Adrenal gland (tissue), 12 donors: ENCODE measurements around the gene PACS2. TPM values are rescaled to one million over a fixed set of nuclear protein-coding genes. Genes with fewer than 3 reads are reported as not detected.

Experiments
- DNase-seq, 7 donors: peaks; one replicate each; pipeline ENCODE4 v3.0.0-alpha.2; 2019 to 2020
- H3K27ac ChIP-seq, 5 donors: fragments of 200-600 bp; sonication (generic) in 4 of 5; 1 replicate in 3 of 5; 2 replicates in 2 of 5; pipeline versions ENCODE4 v1.5.1 to v1.8.0; 2016 to 2020; ENCODE audit warnings: mild to moderate bottlenecking in 1 of 5
- H3K27me3 ChIP-seq: fragments of 200-600 bp; 2 replicates; pipeline ENCODE4 v1.8.0; 2021
- H3K36me3 ChIP-seq, 2 donors: fragments of 200-600 bp; replicated peaks in 1 of 2; 1 replicate in 1 of 2; 2 replicates in 1 of 2; pipeline versions ENCODE4 v1.5.1 to v1.8.0; 2018 to 2022
- H3K4me1 ChIP-seq, 2 donors: fragments of 200-600 bp; replicated peaks in 1 of 2; 1 replicate in 1 of 2; 2 replicates in 1 of 2; pipeline versions ENCODE4 v1.5.1 to v1.8.0; 2018 to 2021
- H3K4me3 ChIP-seq, 4 donors: fragments of 200-600 bp; sonication (generic) in 3 of 4; one replicate each; pipeline ENCODE4 v1.5.1; 2016 to 2018
- H3K9me3 ChIP-seq, 3 donors: fragments of 200-600 bp; sonication (generic) in 1 of 3; replicated peaks in 1 of 3; 1 replicate in 2 of 3; 2 replicates in 1 of 3; pipeline versions ENCODE4 v1.5.1 to v1.8.0; 2016 to 2021
- CTCF ChIP-seq, 6 experiments: fragments of 450-650 bp in 4 of 6; fragments of 200-600 bp in 2 of 6; sonication (generic) in 1 of 6; IDR thresholded peaks; 1 replicate in 5 of 6; 2 replicates in 1 of 6; pipeline versions ENCODE4 v1.5.1 to v1.8.0; 2016 to 2021; ENCODE audit warnings: antibody characterized with exemption in 6 of 6, mild to moderate bottlenecking in 2 of 6, moderate library complexity in 1 of 6
- POLR2A ChIP-seq, 2 donors: fragments of 450-650 bp; IDR thresholded peaks; one replicate each; pipeline ENCODE4 v1.6.1; 2017; ENCODE audit warnings: antibody characterized with exemption in 2 of 2, mild to moderate bottlenecking in 2 of 2, moderate library complexity in 1 of 2
- WGBS, 4 donors: extraction: QIAGEN DNeasy Blood & Tissue Kit in 2 of 4; methylation state at CpG; one replicate each; pipeline versions ENCODE4 v1.1.5 to v1.1.7; 2013 to 2017; 5-methylcytosine and 5-hydroxymethylcytosine counted together
- intact Hi-C, 2 donors: fragments of 100-400 bp; cut with DNase I; formaldehyde crosslinking; loops; one replicate each; pipeline versions ENCODE4 v1.14.1 to v1.15.0; 2022 to 2023
- polyA plus RNA-seq, 3 donors: library from polyadenylated mRNA; stranded (reverse); fragments of 200-250 nt in 2 of 3; fragments of 350-450 nt in 1 of 3; fragmentation: Illumina TruSeq in 1 of 3; extraction: RNeasy Lipid Tissue Mini Kit (QIAGEN cat#74804) in 1 of 3; gene quantifications; one replicate each; pipeline ENCODE4 v1.2.3, GENCODE V29; 2013 to 2014
- total RNA-seq, 9 donors: library from RNA; depleted of rRNA in 4 of 9; stranded (reverse); fragments of >200 nt in 4 of 9; fragments of 120-200 nt in 1 of 9; fragmentation: NEBNext Ultra II Directional in 1 of 9; extraction: Animal tissue kit (Norgen Biotek cat#: 25700) in 1 of 9; gene quantifications; one replicate each; pipeline versions ENCODE4 v1.1.0 to v1.2.4, GENCODE V29; 2013 to 2023
- donor health status: healthy with polysubstance abuse.
- donor health status: Bipolar disorder and iron deficiency.
- donor health status: DM: yes; HTN: yes; CAD: no.
- donor health status: DM: no; HTN: no; CAD: no.
- donor health status: DM: no; HTN: no; CAD: no.
- donor health status: DM: yes; HTN: yes; CAD: no.

The PACS2 gene
- total and polyA plus RNA-seq, 12 donors, result 19.5 to 221 (median 81.1) TPM

DNA sequence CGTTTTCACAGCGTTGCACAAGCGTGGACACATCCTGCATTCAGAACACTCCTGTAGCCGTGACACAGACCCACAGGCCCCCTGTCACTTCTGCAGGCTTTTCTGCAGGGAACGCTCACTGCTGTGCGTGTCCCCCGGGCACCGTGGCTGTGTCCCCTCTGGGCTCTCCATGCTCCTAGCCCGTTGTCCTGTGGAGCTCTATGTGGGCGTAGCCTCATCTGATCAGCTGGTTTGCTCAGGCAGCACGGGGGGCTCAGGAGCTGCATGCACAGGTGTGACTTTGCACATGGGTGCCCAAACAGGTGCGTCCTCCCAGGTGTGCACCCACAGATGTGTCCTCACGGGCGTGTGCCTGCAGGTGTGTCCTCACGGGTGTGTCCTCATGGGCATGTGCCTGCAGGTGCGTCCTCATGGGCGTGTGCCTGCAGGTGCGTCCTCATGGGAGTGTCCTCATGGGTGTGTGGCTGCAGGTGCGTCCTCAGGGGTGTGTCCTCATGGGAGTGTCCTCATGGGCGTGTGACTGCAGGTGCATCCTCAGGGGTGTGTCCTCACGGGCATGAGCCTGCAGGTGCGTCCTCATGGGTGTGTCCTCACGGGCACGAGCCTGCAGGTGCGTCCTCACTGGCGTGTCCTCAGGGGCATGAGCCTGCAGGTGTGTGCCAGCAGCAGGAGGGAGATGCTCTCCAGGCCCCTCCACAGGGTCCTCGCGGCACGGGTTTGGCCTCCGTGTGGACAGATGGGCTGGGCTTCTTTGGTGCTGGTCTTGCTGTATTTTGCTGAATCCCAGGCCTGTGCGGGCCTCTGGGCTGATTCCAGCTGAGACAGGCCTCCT is 122.6 kb downstream of the PACS2 start:
- H3K27ac ChIP-seq, result no peak overlapping the region
- TF ChIP-seq POLR2A (IDR thresholded peaks at IDR 0.05) (no peak), CTCF (IDR thresholded peaks at IDR 0.05) (no peak)
- H3K9me3 ChIP-seq, result no peaks in the 10 kb centered on the region
- intact Hi-C loops, result no loop called here
- no peaks in the 10 kb centered on the region for H3K4me1 ChIP-seq
- DNase-seq, result no peak
- WGBS, 4 donors, result 89 to 96% (median 93%) methylated on average over 10 to 31 of the region's 31 CpGs
- H3K4me3 ChIP-seq, result no peak overlapping the region
- no peaks in the 10 kb centered on the region for H3K36me3 ChIP-seq
- H3K27me3 ChIP-seq, result no peaks in the 10 kb centered on the region

GRCh38 chr14:105437723-105438500 is 123.4 kb downstream of the PACS2 start:
- no peak for DNase-seq
- intact Hi-C loops, result no loop called here
- H3K4me1 ChIP-seq, result no peaks in the 10 kb centered on the region
- H3K36me3 ChIP-seq, result no peaks in the 10 kb centered on the region
- no peak overlapping the region for H3K4me3 ChIP-seq
- WGBS, 4 donors, result 80 to 93% (median 91%) methylated on average over 7 to 18 of the region's 18 CpGs
- H3K27ac ChIP-seq, result no peak overlapping the region
- H3K27me3 ChIP-seq, result no peaks in the 10 kb centered on the region
- H3K9me3 ChIP-seq, result no peaks in the 10 kb centered on the region
- TF ChIP-seq CTCF (IDR thresholded peaks at IDR 0.05), result no peak
- TF ChIP-seq POLR2A (IDR thresholded peaks at IDR 0.05), result no peak

- no peaks in the 10 kb centered on the region for H3K4me1 ChIP-seq
- TF ChIP-seq POLR2A (IDR thresholded peaks at IDR 0.05) (no peak), CTCF (IDR thresholded peaks at IDR 0.05) (no peak)
- WGBS, 4 donors, result 88 to 93% (median 92%) methylated on average over 5 to 11 of the region's 11 CpGs
- intact Hi-C loops, result no loop called here
- H3K4me3 ChIP-seq, result no peak overlapping the region
- H3K27me3 ChIP-seq, result no peaks in the 10 kb centered on the region
- no peaks in the 10 kb centered on the region for H3K36me3 ChIP-seq
- no peak for DNase-seq
- H3K9me3 ChIP-seq, result no peaks in the 10 kb centered on the region
- no peak overlapping the region for H3K27ac ChIP-seq
Measured at GRCh38 chr14:105439179-105439578, 124.6 kb downstream of the PACS2 start.

DNA sequence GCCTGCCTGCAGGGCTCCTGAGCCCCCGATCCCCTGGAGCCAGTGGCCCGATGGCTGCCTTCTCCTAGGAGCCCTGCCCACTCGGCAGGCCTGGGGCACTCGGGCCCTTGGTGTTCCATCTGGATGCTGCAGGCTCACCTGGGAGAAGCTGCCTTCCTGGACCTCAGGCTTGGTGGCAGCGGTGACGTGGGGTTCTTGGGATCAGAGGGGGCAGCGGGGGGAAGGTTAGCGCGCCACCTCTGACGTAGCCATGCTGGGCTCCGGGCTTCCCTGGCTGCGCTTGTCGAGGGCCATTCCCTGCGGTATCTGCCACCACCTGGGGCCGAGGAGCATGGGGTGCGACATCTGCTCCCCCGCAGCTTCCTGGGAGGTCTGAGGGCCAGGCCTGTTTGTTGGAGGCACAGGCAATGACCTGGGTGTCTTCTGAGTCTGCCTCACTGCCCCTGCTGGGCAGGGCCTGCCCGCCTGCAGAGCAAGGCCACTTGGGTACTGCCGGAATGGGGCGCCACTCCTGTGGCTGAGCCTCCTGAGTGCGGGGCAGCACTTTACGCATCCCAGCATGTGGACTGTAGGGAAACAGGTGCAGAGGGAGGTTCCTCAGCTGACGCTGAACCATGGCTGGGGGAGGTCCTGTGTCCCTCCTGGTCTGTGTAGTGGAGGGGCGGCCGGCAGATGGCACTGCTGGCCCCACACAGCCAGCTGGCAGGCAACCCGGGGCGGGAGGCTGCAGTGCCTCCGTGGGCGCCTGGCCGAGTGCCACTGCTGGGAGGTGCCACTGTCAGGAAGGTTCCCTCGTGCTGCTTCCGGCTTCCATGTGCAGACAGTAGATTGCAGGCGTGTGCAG is 125.4 kb downstream of the PACS2 start:
- TF ChIP-seq POLR2A (IDR thresholded peaks at IDR 0.05) (no peak), CTCF (IDR thresholded peaks at IDR 0.05) (no peak)
- H3K4me3 ChIP-seq, result no peak overlapping the region
- DNase-seq, result no peak
- intact Hi-C loops, result no loop called here
- H3K27ac ChIP-seq, result no peak overlapping the region
- H3K36me3 ChIP-seq, result no peaks in the 10 kb centered on the region
- no peaks in the 10 kb centered on the region for H3K27me3 ChIP-seq
- no peaks in the 10 kb centered on the region for H3K9me3 ChIP-seq
- 89 to 96% (median 92%) methylated on average over 11 to 33 of the region's 33 CpGs for WGBS, 4 donors
- no peaks in the 10 kb centered on the region for H3K4me1 ChIP-seq
